GM23338 (cell line): Measurements from ENCODE around the gene RTKN2.

Source experiments
- CREB1 ChIP-seq: fragments of 250-450 bp; sonication (Bioruptor Pico); IDR thresholded peaks from 2 replicates; pipeline ENCODE4 v1.5.0; 2020; ENCODE audit warnings: low read depth, mild to moderate bottlenecking, moderate library complexity
- CTCF ChIP-seq, 2 experiments: fragments of 200-600 bp in 1 of 2; sonication (generic) in 1 of 2; conservative IDR thresholded peaks; 2 replicates each; pipeline versions ENCODE4 v1.5.1 to v1.6.1; 2016 to 2017; ENCODE audit warnings: antibody characterized with exemption in 2 of 2, low read depth in 2 of 2, mild to moderate bottlenecking in 2 of 2, moderate library complexity in 1 of 2
- ETS1 ChIP-seq: IDR thresholded peaks from 2 replicates; pipeline ENCODE4 v1.6.1; 2016; ENCODE audit warnings: antibody characterized with exemption
- NANOG ChIP-seq: IDR thresholded peaks from 2 replicates; pipeline ENCODE4 v1.6.1; 2016; ENCODE audit warnings: antibody characterized with exemption, borderline replicate concordance
- POLR2AphosphoS5 ChIP-seq: IDR thresholded peaks from 2 replicates; pipeline ENCODE4 v1.6.1; 2016; ENCODE audit warnings: antibody characterized with exemption, low read depth
- REST ChIP-seq: IDR thresholded peaks from one replicate; pipeline ENCODE4 v1.6.1; 2018; ENCODE audit warnings: antibody characterized with exemption; ENCODE audit not compliant: unreplicated experiment

- TF ChIP-seq POLR2AphosphoS5, result no peak
- no peak for TF ChIP-seq CREB1
- no peak for TF ChIP-seq CTCF (conservative IDR thresholded peaks at IDR 0.05; ENCODE audit: low read depth in 2 of 2)
- no peak for TF ChIP-seq ETS1
- no peak for TF ChIP-seq REST
- TF ChIP-seq NANOG, result no peak
Observed at GRCh38 chr10:62231371-62231770, 37.3 kb downstream of the RTKN2 start.
